NCI-H2107 treated with DMSO at 0.1 percent for 48 hours (cell line): ENCODE data around the gene SIGLEC8.

Experiments
- DNase-seq: peaks from one replicate; lab custom pipeline; 2025; ENCODE audit not compliant: unreplicated experiment; lab: John Stamatoyannopoulos, UW

Gene SIGLEC8

DNA sequence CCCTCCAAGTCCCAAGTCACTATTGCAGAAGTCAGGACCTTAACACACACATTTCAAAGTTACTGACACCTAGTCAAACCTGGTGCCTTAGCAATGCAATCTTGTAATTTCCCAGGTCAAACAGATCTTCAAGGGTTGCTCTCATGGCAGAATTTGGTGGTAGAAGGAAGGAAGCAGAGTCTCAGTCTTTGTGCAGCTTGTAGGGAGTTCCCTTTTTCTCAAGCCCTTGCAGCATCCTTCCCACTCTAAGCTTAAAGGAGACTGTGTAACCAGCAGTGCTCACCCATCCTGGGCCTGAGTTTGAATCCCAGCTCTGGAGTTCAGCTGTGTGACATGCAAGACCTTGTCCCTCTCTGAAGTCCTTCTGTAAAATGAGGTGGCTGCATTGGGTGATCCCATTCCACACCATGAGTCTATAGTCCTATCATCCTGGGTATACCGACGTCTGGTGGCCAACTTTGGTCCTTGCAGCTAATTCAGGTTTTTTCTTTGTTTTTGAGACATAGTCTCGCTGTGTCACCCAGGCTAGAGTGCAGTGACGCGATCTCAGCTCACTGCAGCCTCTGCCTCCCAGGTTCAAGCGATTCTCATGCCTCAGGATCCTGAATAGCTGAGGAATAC lies 50.6 kb downstream of the SIGLEC8 start:
- DNase-seq: no peak

DNA sequence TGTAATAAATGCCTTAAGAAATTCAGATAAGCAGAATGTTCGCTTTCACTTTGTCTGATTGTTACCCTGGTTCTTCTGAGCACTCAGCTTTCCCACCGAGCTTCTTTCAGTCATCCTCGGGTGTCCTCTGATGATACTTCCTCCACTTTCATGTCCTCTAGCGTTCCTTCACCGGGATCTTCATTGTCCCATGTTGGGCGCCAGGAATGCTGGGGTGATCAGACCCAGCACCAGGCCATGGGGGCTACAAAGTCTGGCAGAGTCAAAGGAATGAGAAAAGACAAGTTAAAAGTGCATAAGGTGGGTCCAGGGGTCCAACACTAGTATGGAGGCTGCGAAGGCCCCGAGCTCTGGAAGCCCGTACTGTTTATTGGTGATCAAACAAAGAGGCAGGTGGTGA lies 56.1 kb downstream of the SIGLEC8 start:
- no peak for DNase-seq
